ENCODE data around the gene ETV3. TPM values are rescaled to one million over a fixed set of nuclear protein-coding genes. Genes with fewer than 3 reads are reported as not detected.

ETV3 gene
- total RNA-seq, 5 donors from 2014 or later (not counting 1 experiment from before 2014, with no cell fraction given) = 30.6 to 86.3 (median 33.4) TPM

GRCh38 chr1:157137408-157138219 lies 581 bp downstream of the ETV3 start:
- peaks cover 44 to 46% of the 10 kb centered on the region in 2 experiments for H3K4me1 ChIP-seq (ENCODE audit: control insufficient read depth in 1 of 2, extremely low read depth in 1 of 2, insufficient read depth in 2 of 2, low read length in 2 of 2)
- peak in 4 of 35 experiments; percentile 8 to 33 (median 16) for DNase-seq
- H3K4me3 Mint-ChIP-seq = peak overlapping the region; percentile 89 to 96 (median 95)

GRCh38 chr1:157137046-157137407 lies 1.2 kb downstream of the ETV3 start:
- H3K4me1 ChIP-seq (ENCODE audit: control insufficient read depth in 1 of 2, extremely low read depth in 1 of 2, insufficient read depth in 2 of 2, low read length in 2 of 2) = peaks cover 49 to 52% of the 10 kb centered on the region in 2 experiments
- H3K27me3 ChIP-seq (replicated peaks in 1 of 2; ENCODE audit: control insufficient read depth in 2 of 2, extremely low read depth in 1 of 2, insufficient read depth in 2 of 2, low read length in 1 of 2) = no peaks in the 10 kb centered on the region
- ChIA-PET CTCF (interaction anchor here (0.9 to 1.4 kb wide), 2 partner anchors 20 kb away, joined by 3 to 4 read pairs; no protein-coding TSS in a partner anchor), POLR2A (interaction anchor here in 1 of 2 donors (0.7 kb wide), 1 partner anchor 16 kb away, joined by 3 read pairs; no protein-coding TSS in a partner anchor)
- H3K27ac ChIP-seq (ENCODE audit: low read length) = no peak overlapping the region
- 42% methylated on average over 3 of the region's 4 CpGs for WGBS (ENCODE audit: insufficient coverage)
- Mint-ChIP-seq H3K27me3 (no peaks in the 10 kb centered on the region), H3K27ac (peak overlapping the region; percentile 80 to 90), H3K4me1 (peaks cover 70 to 74% (median 70%) of the 10 kb centered on the region in 3 donors), H3K9me3 (no peaks in the 10 kb centered on the region), H3K36me3 (peaks cover 36% of the 10 kb centered on the region), H3K4me3 (peak overlapping the region; percentile 89 to 96 (median 95))
- peaks cover 14 to 28% of the 10 kb centered on the region in 2 donors for H3K36me3 ChIP-seq (ENCODE audit: control insufficient read depth in 2 of 2, extremely low read depth in 1 of 2, insufficient read depth in 1 of 2, low read length in 1 of 2)
- DNase-seq = no peak
- ATAC-seq (replicated peaks in 1 of 4) = no peak
- H3K9me3 ChIP-seq = no peaks in the 10 kb centered on the region
- H3K4me3 ChIP-seq (ENCODE audit: control insufficient read depth in 1 of 2, extremely low read depth in 1 of 2, low read length in 1 of 2) = peak overlapping the region; percentile 91 to 92

More at GRCh38 chr1:157137408-157138219, 581 bp downstream of the ETV3 start:
- Histone ChIP-seq H3K36me3 (ENCODE audit: control insufficient read depth in 2 of 2, extremely low read depth in 1 of 2, insufficient read depth in 1 of 2, low read length in 1 of 2) (peaks cover 14 to 23% of the 10 kb centered on the region in 2 donors), H3K27ac (ENCODE audit: low read length) (peak overlapping the region; percentile 98), H3K27me3 (replicated peaks in 1 of 2; ENCODE audit: control insufficient read depth in 2 of 2, extremely low read depth in 1 of 2, insufficient read depth in 2 of 2, low read length in 1 of 2) (no peaks in the 10 kb centered on the region), H3K9me3 (no peaks in the 10 kb centered on the region), H3K4me3 (ENCODE audit: control insufficient read depth in 1 of 2, extremely low read depth in 1 of 2, low read length in 1 of 2) (peak overlapping the region; percentile 91 to 92)
- Mint-ChIP-seq H3K27ac (peak overlapping the region; percentile 80 to 90), H3K9me3 (no peaks in the 10 kb centered on the region), H3K36me3 (peaks cover 30% of the 10 kb centered on the region), H3K27me3 (no peaks in the 10 kb centered on the region), H3K4me1 (peaks cover 64 to 68% (median 64%) of the 10 kb centered on the region in 3 donors)
- ATAC-seq (replicated peaks in 1 of 4) = peak in 3 of 4 experiments; percentile 2 to 22 (median 16)
- ChIA-PET POLR2A (interaction anchor here in 1 of 2 donors (0.7 kb wide), 1 partner anchor 16 kb away, joined by 3 read pairs; no protein-coding TSS in a partner anchor), CTCF (interaction anchor here (0.9 to 1.4 kb wide), 3 partner anchors 19 to 47 kb away, joined by 3 to 6 read pairs (median 4); no protein-coding TSS in a partner anchor)
- 1% methylated on average over 30 of the region's 36 CpGs for WGBS (ENCODE audit: insufficient coverage)

- peaks cover 45% of the 10 kb centered on the region for H3K36me3 Mint-ChIP-seq
- DNase-seq (peak in 1 of 35 experiments; percentile 30), ATAC-seq (replicated peaks in 1 of 4) (no peak)
- H3K9me3 ChIP-seq = no peaks in the 10 kb centered on the region
- H3K4me1 Mint-ChIP-seq = peaks cover 78 to 83% (median 79%) of the 10 kb centered on the region in 3 donors
- no peaks in the 10 kb centered on the region for H3K9me3 Mint-ChIP-seq
- H3K4me3 ChIP-seq (ENCODE audit: control insufficient read depth in 1 of 2, extremely low read depth in 1 of 2, low read length in 1 of 2) = no peak overlapping the region
- CTCF ChIA-PET = interaction anchor here (1.8 to 3.8 kb wide), 3 partner anchors 20 to 46 kb away, joined by 10 to 19 read pairs (median 13); no protein-coding TSS in a partner anchor
- peak overlapping the region in 1 of 2 donors; percentile 58 for H3K27ac Mint-ChIP-seq
- H3K4me1 ChIP-seq (ENCODE audit: control insufficient read depth in 1 of 2, extremely low read depth in 1 of 2, insufficient read depth in 2 of 2, low read length in 2 of 2) = peaks cover 51 to 56% of the 10 kb centered on the region in 2 experiments
- WGBS (ENCODE audit: insufficient coverage) = 61% methylated on average over 4 of the region's 4 CpGs
- peak overlapping the region; percentile 89 to 96 (median 95) for H3K4me3 Mint-ChIP-seq
- H3K27me3 ChIP-seq (replicated peaks in 1 of 2; ENCODE audit: control insufficient read depth in 2 of 2, extremely low read depth in 1 of 2, insufficient read depth in 2 of 2, low read length in 1 of 2) = no peaks in the 10 kb centered on the region
- no peaks in the 10 kb centered on the region for H3K27me3 Mint-ChIP-seq
- no peak overlapping the region for H3K27ac ChIP-seq (ENCODE audit: low read length)
- POLR2A ChIA-PET = no interaction called here
- H3K36me3 ChIP-seq (ENCODE audit: control insufficient read depth in 2 of 2, extremely low read depth in 1 of 2, insufficient read depth in 1 of 2, low read length in 1 of 2) = peaks cover 14 to 37% of the 10 kb centered on the region in 2 donors
Observed at GRCh38 chr1:157136133-157136532, 2.1 kb downstream of the ETV3 start.

GRCh38 chr1:157135646-157136045 lies 2.5 kb downstream of the ETV3 start:
- POLR2A ChIA-PET = no interaction called here
- H3K9me3 ChIP-seq = no peaks in the 10 kb centered on the region
- H3K9me3 Mint-ChIP-seq = no peaks in the 10 kb centered on the region
- H3K4me1 Mint-ChIP-seq = peaks cover 78 to 84% (median 79%) of the 10 kb centered on the region in 3 donors
- H3K4me3 Mint-ChIP-seq = peak overlapping the region; percentile 21 to 96 (median 22)
- H3K27ac ChIP-seq (ENCODE audit: low read length) = no peak overlapping the region
- DNase-seq (no peak), ATAC-seq (replicated peaks in 1 of 4) (no peak)
- no peaks in the 10 kb centered on the region for H3K27me3 Mint-ChIP-seq
- peak overlapping the region in 1 of 2 donors; percentile 24 for H3K27ac Mint-ChIP-seq
- H3K4me1 ChIP-seq (ENCODE audit: control insufficient read depth in 1 of 2, extremely low read depth in 1 of 2, insufficient read depth in 2 of 2, low read length in 2 of 2) = peaks cover 55 to 56% of the 10 kb centered on the region in 2 experiments
- H3K36me3 Mint-ChIP-seq = peaks cover 48% of the 10 kb centered on the region
- H3K4me3 ChIP-seq (ENCODE audit: control insufficient read depth in 1 of 2, extremely low read depth in 1 of 2, low read length in 1 of 2) = no peak overlapping the region
- no peaks in the 10 kb centered on the region for H3K27me3 ChIP-seq (replicated peaks in 1 of 2; ENCODE audit: control insufficient read depth in 2 of 2, extremely low read depth in 1 of 2, insufficient read depth in 2 of 2, low read length in 1 of 2)
- CTCF ChIA-PET = interaction anchor here (1.8 to 3.8 kb wide), 3 partner anchors 20 to 45 kb away, joined by 10 to 19 read pairs (median 13); no protein-coding TSS in a partner anchor
- WGBS (ENCODE audit: insufficient coverage) = no CpG with 5 or more reads among the region's 1 CpG
- H3K36me3 ChIP-seq (ENCODE audit: control insufficient read depth in 2 of 2, extremely low read depth in 1 of 2, insufficient read depth in 1 of 2, low read length in 1 of 2) = peaks cover 14 to 42% of the 10 kb centered on the region in 2 donors

GRCh38 chr1:157135070-157135469 lies 3.1 kb downstream of the ETV3 start:
- no peaks in the 10 kb centered on the region for H3K9me3 Mint-ChIP-seq
- H3K4me1 ChIP-seq (ENCODE audit: control insufficient read depth in 1 of 2, extremely low read depth in 1 of 2, insufficient read depth in 2 of 2, low read length in 2 of 2) = peaks cover 56 to 57% of the 10 kb centered on the region in 2 experiments
- ChIA-PET POLR2A (interaction anchor here in 1 of 2 donors (0.5 kb wide), 1 partner anchor 14 kb away, joined by 3 read pairs; no protein-coding TSS in a partner anchor), CTCF (interaction anchor here (1.8 to 3.8 kb wide), 3 partner anchors 21 to 45 kb away, joined by 10 to 19 read pairs (median 13); no protein-coding TSS in a partner anchor)
- H3K9me3 ChIP-seq = no peaks in the 10 kb centered on the region
- H3K27ac ChIP-seq (ENCODE audit: low read length) = no peak overlapping the region
- no peak overlapping the region for H3K27ac Mint-ChIP-seq
- no peaks in the 10 kb centered on the region for H3K27me3 ChIP-seq (replicated peaks in 1 of 2; ENCODE audit: control insufficient read depth in 2 of 2, extremely low read depth in 1 of 2, insufficient read depth in 2 of 2, low read length in 1 of 2)
- DNase-seq = no peak
- H3K36me3 Mint-ChIP-seq = peaks cover 51% of the 10 kb centered on the region
- no CpG with 5 or more reads among the region's 2 CpGs for WGBS (ENCODE audit: insufficient coverage)
- no peak for ATAC-seq (replicated peaks in 1 of 4)
- H3K4me3 Mint-ChIP-seq = peak overlapping the region in 2 of 3 donors; percentile 21 to 96
- no peak overlapping the region for H3K4me3 ChIP-seq (ENCODE audit: control insufficient read depth in 1 of 2, extremely low read depth in 1 of 2, low read length in 1 of 2)
- peaks cover 14 to 48% of the 10 kb centered on the region in 2 donors for H3K36me3 ChIP-seq (ENCODE audit: control insufficient read depth in 2 of 2, extremely low read depth in 1 of 2, insufficient read depth in 1 of 2, low read length in 1 of 2)
- peaks cover 78 to 85% (median 79%) of the 10 kb centered on the region in 3 donors for H3K4me1 Mint-ChIP-seq
- H3K27me3 Mint-ChIP-seq = no peaks in the 10 kb centered on the region

- peaks cover 56 to 57% of the 10 kb centered on the region in 2 experiments for H3K4me1 ChIP-seq (ENCODE audit: control insufficient read depth in 1 of 2, extremely low read depth in 1 of 2, insufficient read depth in 2 of 2, low read length in 2 of 2)
- DNase-seq (no peak), ATAC-seq (replicated peaks in 1 of 4) (no peak)
- H3K27me3 ChIP-seq (replicated peaks in 1 of 2; ENCODE audit: control insufficient read depth in 2 of 2, extremely low read depth in 1 of 2, insufficient read depth in 2 of 2, low read length in 1 of 2) = no peaks in the 10 kb centered on the region
- H3K27me3 Mint-ChIP-seq = no peaks in the 10 kb centered on the region
- H3K4me1 Mint-ChIP-seq = peaks cover 75 to 79% (median 77%) of the 10 kb centered on the region in 3 donors
- CTCF ChIA-PET = interaction anchor here (0.6 to 3.8 kb wide), 4 partner anchors 11 to 44 kb away, joined by 3 to 19 read pairs (median 12); no protein-coding TSS in a partner anchor
- no peaks in the 10 kb centered on the region for H3K9me3 ChIP-seq
- peaks cover 51% of the 10 kb centered on the region for H3K36me3 Mint-ChIP-seq
- no peaks in the 10 kb centered on the region for H3K9me3 Mint-ChIP-seq
- peak overlapping the region in 1 of 2 donors; percentile 23 for H3K4me3 ChIP-seq (ENCODE audit: control insufficient read depth in 1 of 2, extremely low read depth in 1 of 2, low read length in 1 of 2)
- peak overlapping the region in 2 of 3 donors; percentile 25 to 58 for H3K4me3 Mint-ChIP-seq
- H3K27ac ChIP-seq (ENCODE audit: low read length) = peak overlapping the region; percentile 16
- peak overlapping the region; percentile 7 to 64 for H3K27ac Mint-ChIP-seq
- POLR2A ChIA-PET = no interaction called here
- no CpG with 5 or more reads among the region's 4 CpGs for WGBS (ENCODE audit: insufficient coverage)
- H3K36me3 ChIP-seq (ENCODE audit: control insufficient read depth in 2 of 2, extremely low read depth in 1 of 2, insufficient read depth in 1 of 2, low read length in 1 of 2) = peaks cover 14 to 52% of the 10 kb centered on the region in 2 donors
Observed at GRCh38 chr1:157134442-157134841, 3.8 kb downstream of the ETV3 start.
